GM23338 (cell line): ENCODE data around the gene JOSD1. TPM values are rescaled to one million over a fixed set of nuclear protein-coding genes. Genes with fewer than 3 reads are reported as not detected.
A peak's percentile ranks its signal among the peaks of the same experiment; 100 is the strongest.

Experiments
- ATAC-seq: fragments of 200-7000 bp; cut with Tn5 transposase; 3 replicates; pipeline ENCODE4 v1.9.1; 2020
- DNase-seq: peaks from one replicate; pipeline ENCODE4 v3.0.0-alpha.2; 2015; ENCODE audit warnings: low spot score
- H2AFZ ChIP-seq: fragments of 200-600 bp; sonication (generic); 2 replicates; pipeline ENCODE4 v1.8.0; 2016; ENCODE audit warnings: antibody characterized with exemption, mild to moderate bottlenecking, moderate library complexity
- H3F3A ChIP-seq: fragments of 200-600 bp; sonication (generic); replicated peaks from 2 replicates; pipeline ENCODE4 v1.8.0; 2017; ENCODE audit warnings: antibody characterized with exemption, mixed run types, low read depth
- H3K27ac ChIP-seq: fragments of 200-600 bp; sonication (generic); 2 replicates; pipeline ENCODE4 v1.6.1; 2016; ENCODE audit warnings: low read depth
- H3K27me3 ChIP-seq: fragments of 200-600 bp; sonication (generic); 2 replicates; pipeline ENCODE4 v1.8.0; 2016; ENCODE audit warnings: mild to moderate bottlenecking, mixed run types, moderate library complexity; ENCODE audit not compliant: insufficient read depth
- H3K36me3 ChIP-seq: fragments of 200-600 bp; sonication (generic); 2 replicates; pipeline ENCODE4 v1.8.0; 2016; ENCODE audit warnings: mild to moderate bottlenecking; ENCODE audit not compliant: insufficient read depth
- H3K4me1 ChIP-seq: fragments of 200-600 bp; sonication (generic); 2 replicates; pipeline ENCODE4 v1.8.0; 2016; ENCODE audit warnings: mild to moderate bottlenecking, moderate library complexity; ENCODE audit not compliant: insufficient read depth
- H3K4me2 ChIP-seq: fragments of 200-600 bp; sonication (generic); 2 replicates; pipeline ENCODE4 v1.7.1; 2017; ENCODE audit warnings: mixed run types
- H3K4me3 ChIP-seq: fragments of 200-600 bp; sonication (generic); 2 replicates; pipeline ENCODE4 v1.6.1; 2016; ENCODE audit warnings: mixed run types
- H3K79me2 ChIP-seq: fragments of 200-600 bp; sonication (generic); replicated peaks from 2 replicates; pipeline ENCODE4 v1.8.0; 2017; ENCODE audit warnings: mild to moderate bottlenecking; ENCODE audit not compliant: insufficient read depth
- H3K9me2 ChIP-seq: fragments of 200-600 bp; sonication (generic); 2 replicates; pipeline ENCODE4 v1.8.0; 2017; ENCODE audit not compliant: insufficient read depth
- H4K20me1 ChIP-seq: fragments of 200-600 bp; sonication (generic); replicated peaks from 2 replicates; pipeline ENCODE4 v1.8.0; 2017; ENCODE audit warnings: mild to moderate bottlenecking; ENCODE audit not compliant: insufficient read depth
- H3K27ac Mint-ChIP-seq: 2 replicates; pipeline ENCODE4 v1.8.0; 2020; ENCODE audit warnings: inconsistent platforms, mild to moderate bottlenecking, moderate library complexity, mixed read lengths
- H3K27me3 Mint-ChIP-seq: 3 replicates; pipeline ENCODE4 v1.8.0; 2022; ENCODE audit warnings: low read depth, mild to moderate bottlenecking, moderate library complexity, mixed read lengths, inconsistent platforms; ENCODE audit not compliant: insufficient read depth, poor library complexity
- H3K36me3 Mint-ChIP-seq: 3 replicates; pipeline ENCODE4 v1.8.0; 2021; ENCODE audit warnings: low read depth, mild to moderate bottlenecking, inconsistent platforms, moderate library complexity, mixed read lengths
- H3K4me1 Mint-ChIP-seq: 3 replicates; pipeline ENCODE4 v1.8.0; 2020; ENCODE audit warnings: mild to moderate bottlenecking, inconsistent platforms, mixed read lengths
- H3K4me3 Mint-ChIP-seq: 3 replicates; pipeline ENCODE4 v1.8.0; 2021; ENCODE audit warnings: moderate library complexity, mild to moderate bottlenecking, inconsistent platforms, mixed read lengths
- H3K9me3 Mint-ChIP-seq: 3 replicates; pipeline ENCODE4 v1.8.0; 2020; ENCODE audit warnings: moderate library complexity, mild to moderate bottlenecking, inconsistent platforms, mixed read lengths
- CREB1 ChIP-seq: fragments of 250-450 bp; sonication (Bioruptor Pico); IDR thresholded peaks from 2 replicates; pipeline ENCODE4 v1.5.0; 2020; ENCODE audit warnings: low read depth, mild to moderate bottlenecking, moderate library complexity
- CTCF ChIP-seq, 2 experiments: fragments of 200-600 bp in 1 of 2; sonication (generic) in 1 of 2; conservative IDR thresholded peaks; 2 replicates each; pipeline versions ENCODE4 v1.5.1 to v1.6.1; 2016 to 2017; ENCODE audit warnings: antibody characterized with exemption in 2 of 2, low read depth in 2 of 2, mild to moderate bottlenecking in 2 of 2, moderate library complexity in 1 of 2
- ETS1 ChIP-seq: IDR thresholded peaks from 2 replicates; pipeline ENCODE4 v1.6.1; 2016; ENCODE audit warnings: antibody characterized with exemption
- EZH2phosphoT487 ChIP-seq: fragments of 200-600 bp; sonication (generic); IDR thresholded peaks from one replicate; pipeline ENCODE4 v1.8.1; 2018; ENCODE audit warnings: antibody characterized with exemption; ENCODE audit not compliant: unreplicated experiment
- NANOG ChIP-seq: IDR thresholded peaks from 2 replicates; pipeline ENCODE4 v1.6.1; 2016; ENCODE audit warnings: antibody characterized with exemption, borderline replicate concordance
- POLR2AphosphoS5 ChIP-seq: IDR thresholded peaks from 2 replicates; pipeline ENCODE4 v1.6.1; 2016; ENCODE audit warnings: antibody characterized with exemption, low read depth
- polyA plus RNA-seq: library from polyadenylated mRNA; unstranded; fragments of >200 nt; fragmentation: Nextera tagmentation; extraction: Ambion mirVana; gene quantifications from 2 replicates; pipeline ENCODE4 v1.2.1, GENCODE V29; 2016
- total RNA-seq: library from RNA; depleted of rRNA; stranded (reverse); fragments of >200 nt; shearing (Covaris generic); gene quantifications from 2 replicates; pipeline ENCODE4 v1.2.3, GENCODE V29; 2014
- TF ChIP-seq, protein P1 (sequence below): IDR thresholded peaks from one replicate; pipeline ENCODE4 v1.6.1; 2018; ENCODE audit warnings: antibody characterized with exemption; ENCODE audit not compliant: unreplicated experiment
- TF ChIP-seq, protein P2 (sequence below): fragments of 250-450 bp; sonication (Bioruptor Pico); IDR thresholded peaks from 2 replicates; pipeline ENCODE4 v1.5.0; 2020; ENCODE audit warnings: mild to moderate bottlenecking, moderate library complexity

Gene JOSD1
- total and polyA plus RNA-seq, 2 experiments from 2014 or later = 4.6 to 19.7 TPM

- H3K36me3 Mint-ChIP-seq = peaks cover 48% of the 10 kb centered on the region
- H3K4me1 Mint-ChIP-seq = peaks cover 5% of the 10 kb centered on the region
- H3K79me2 ChIP-seq = peaks cover 11% of the 10 kb centered on the region
- no peaks in the 10 kb centered on the region; the same call in 1 of the 2 replicates for H3K4me1 ChIP-seq
- peak; percentile 95 for DNase-seq
- H3K27me3 Mint-ChIP-seq = peaks cover 13% of the 10 kb centered on the region
- peak within 1 kb of the TSS; percentile 97 for H3K27ac Mint-ChIP-seq
- peak; percentile 99 for ATAC-seq
- peak within 1 kb of the TSS; percentile 98 for H3K4me2 ChIP-seq
- no peak within 1 kb of the TSS for H3K27ac ChIP-seq
- peaks cover 4% of the 10 kb centered on the region for H3K9me2 ChIP-seq
- TF ChIP-seq, protein P1, sequence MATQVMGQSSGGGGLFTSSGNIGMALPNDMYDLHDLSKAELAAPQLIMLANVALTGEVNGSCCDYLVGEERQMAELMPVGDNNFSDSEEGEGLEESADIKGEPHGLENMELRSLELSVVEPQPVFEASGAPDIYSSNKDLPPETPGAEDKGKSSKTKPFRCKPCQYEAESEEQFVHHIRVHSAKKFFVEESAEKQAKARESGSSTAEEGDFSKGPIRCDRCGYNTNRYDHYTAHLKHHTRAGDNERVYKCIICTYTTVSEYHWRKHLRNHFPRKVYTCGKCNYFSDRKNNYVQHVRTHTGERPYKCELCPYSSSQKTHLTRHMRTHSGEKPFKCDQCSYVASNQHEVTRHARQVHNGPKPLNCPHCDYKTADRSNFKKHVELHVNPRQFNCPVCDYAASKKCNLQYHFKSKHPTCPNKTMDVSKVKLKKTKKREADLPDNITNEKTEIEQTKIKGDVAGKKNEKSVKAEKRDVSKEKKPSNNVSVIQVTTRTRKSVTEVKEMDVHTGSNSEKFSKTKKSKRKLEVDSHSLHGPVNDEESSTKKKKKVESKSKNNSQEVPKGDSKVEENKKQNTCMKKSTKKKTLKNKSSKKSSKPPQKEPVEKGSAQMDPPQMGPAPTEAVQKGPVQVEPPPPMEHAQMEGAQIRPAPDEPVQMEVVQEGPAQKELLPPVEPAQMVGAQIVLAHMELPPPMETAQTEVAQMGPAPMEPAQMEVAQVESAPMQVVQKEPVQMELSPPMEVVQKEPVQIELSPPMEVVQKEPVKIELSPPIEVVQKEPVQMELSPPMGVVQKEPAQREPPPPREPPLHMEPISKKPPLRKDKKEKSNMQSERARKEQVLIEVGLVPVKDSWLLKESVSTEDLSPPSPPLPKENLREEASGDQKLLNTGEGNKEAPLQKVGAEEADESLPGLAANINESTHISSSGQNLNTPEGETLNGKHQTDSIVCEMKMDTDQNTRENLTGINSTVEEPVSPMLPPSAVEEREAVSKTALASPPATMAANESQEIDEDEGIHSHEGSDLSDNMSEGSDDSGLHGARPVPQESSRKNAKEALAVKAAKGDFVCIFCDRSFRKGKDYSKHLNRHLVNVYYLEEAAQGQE = peak; percentile 32
- TF ChIP-seq, protein P2, sequence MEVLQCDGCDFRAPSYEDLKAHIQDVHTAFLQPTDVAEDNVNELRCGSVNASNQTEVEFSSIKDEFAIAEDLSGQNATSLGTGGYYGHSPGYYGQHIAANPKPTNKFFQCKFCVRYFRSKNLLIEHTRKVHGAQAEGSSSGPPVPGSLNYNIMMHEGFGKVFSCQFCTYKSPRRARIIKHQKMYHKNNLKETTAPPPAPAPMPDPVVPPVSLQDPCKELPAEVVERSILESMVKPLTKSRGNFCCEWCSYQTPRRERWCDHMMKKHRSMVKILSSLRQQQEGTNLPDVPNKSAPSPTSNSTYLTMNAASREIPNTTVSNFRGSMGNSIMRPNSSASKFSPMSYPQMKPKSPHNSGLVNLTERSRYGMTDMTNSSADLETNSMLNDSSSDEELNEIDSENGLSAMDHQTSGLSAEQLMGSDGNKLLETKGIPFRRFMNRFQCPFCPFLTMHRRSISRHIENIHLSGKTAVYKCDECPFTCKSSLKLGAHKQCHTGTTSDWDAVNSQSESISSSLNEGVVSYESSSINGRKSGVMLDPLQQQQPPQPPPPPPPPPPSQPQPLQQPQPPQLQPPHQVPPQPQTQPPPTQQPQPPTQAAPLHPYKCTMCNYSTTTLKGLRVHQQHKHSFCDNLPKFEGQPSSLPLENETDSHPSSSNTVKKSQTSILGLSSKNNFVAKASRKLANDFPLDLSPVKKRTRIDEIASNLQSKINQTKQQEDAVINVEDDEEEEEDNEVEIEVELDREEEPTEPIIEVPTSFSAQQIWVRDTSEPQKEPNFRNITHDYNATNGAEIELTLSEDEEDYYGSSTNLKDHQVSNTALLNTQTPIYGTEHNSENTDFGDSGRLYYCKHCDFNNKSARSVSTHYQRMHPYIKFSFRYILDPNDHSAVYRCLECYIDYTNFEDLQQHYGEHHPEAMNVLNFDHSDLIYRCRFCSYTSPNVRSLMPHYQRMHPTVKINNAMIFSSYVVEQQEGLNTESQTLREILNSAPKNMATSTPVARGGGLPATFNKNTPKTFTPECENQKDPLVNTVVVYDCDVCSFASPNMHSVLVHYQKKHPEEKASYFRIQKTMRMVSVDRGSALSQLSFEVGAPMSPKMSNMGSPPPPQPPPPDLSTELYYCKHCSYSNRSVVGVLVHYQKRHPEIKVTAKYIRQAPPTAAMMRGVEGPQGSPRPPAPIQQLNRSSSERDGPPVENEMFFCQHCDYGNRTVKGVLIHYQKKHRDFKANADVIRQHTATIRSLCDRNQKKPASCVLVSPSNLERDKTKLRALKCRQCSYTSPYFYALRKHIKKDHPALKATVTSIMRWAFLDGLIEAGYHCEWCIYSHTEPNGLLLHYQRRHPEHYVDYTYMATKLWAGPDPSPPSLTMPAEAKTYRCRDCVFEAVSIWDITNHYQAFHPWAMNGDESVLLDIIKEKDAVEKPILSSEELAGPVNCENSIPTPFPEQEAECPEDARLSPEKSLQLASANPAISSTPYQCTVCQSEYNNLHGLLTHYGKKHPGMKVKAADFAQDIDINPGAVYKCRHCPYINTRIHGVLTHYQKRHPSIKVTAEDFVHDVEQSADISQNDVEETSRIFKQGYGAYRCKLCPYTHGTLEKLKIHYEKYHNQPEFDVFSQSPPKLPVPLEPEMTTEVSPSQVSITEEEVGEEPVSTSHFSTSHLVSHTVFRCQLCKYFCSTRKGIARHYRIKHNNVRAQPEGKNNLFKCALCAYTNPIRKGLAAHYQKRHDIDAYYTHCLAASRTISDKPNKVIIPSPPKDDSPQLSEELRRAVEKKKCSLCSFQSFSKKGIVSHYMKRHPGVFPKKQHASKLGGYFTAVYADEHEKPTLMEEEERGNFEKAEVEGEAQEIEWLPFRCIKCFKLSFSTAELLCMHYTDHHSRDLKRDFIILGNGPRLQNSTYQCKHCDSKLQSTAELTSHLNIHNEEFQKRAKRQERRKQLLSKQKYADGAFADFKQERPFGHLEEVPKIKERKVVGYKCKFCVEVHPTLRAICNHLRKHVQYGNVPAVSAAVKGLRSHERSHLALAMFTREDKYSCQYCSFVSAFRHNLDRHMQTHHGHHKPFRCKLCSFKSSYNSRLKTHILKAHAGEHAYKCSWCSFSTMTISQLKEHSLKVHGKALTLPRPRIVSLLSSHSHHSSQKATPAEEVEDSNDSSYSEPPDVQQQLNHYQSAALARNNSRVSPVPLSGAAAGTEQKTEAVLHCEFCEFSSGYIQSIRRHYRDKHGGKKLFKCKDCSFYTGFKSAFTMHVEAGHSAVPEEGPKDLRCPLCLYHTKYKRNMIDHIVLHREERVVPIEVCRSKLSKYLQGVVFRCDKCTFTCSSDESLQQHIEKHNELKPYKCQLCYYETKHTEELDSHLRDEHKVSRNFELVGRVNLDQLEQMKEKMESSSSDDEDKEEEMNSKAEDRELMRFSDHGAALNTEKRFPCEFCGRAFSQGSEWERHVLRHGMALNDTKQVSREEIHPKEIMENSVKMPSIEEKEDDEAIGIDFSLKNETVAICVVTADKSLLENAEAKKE (CRISPR knock-in tag) = no peak
- TF ChIP-seq ETS1 (peak; percentile 96), CREB1 (CRISPR knock-in tag) (peak; percentile 52), CTCF (conservative IDR thresholded peaks at IDR 0.05; ENCODE audit: low read depth in 2 of 2) (peak; percentile 61 to 84), NANOG (no peak), EZH2phosphoT487 (no peak), POLR2AphosphoS5 (peak; percentile 89)
- no peaks in the 10 kb centered on the region for H3K27me3 ChIP-seq
- peak within 1 kb of the TSS; percentile 94; the same call in 1 of the 2 replicates for H2AFZ ChIP-seq
- peaks cover 13% of the 10 kb centered on the region; the same call in 1 of the 2 replicates for H3F3A ChIP-seq
- peaks cover 22% of the 10 kb centered on the region for H3K9me3 Mint-ChIP-seq
- H4K20me1 ChIP-seq = peaks cover 2% of the 10 kb centered on the region; the same call in 1 of the 2 replicates
- H3K36me3 ChIP-seq = peaks cover 19% of the 10 kb centered on the region; the same call in 1 of the 2 replicates
- H3K4me3 Mint-ChIP-seq = peak within 1 kb of the TSS; percentile 99
- H3K4me3 ChIP-seq = peak within 1 kb of the TSS; percentile 100
Observed at GRCh38 chr22:38681582-38682335, 19.0 kb downstream of the JOSD1 start, which contains the start of gene TOMM22. Gene TOMM22 (plus strand): TSS chr22:38681957. CDS start chr22:38681979, 22 bp downstream.
